HTR-8/SVneo (cell line): Measurements from ENCODE around the gene FBXO7.

Experiments used
- DNase-seq: peaks from one replicate; pipeline ENCODE4 v3.0.0; 2011; ENCODE audit warnings: low spot score, mixed read lengths; ENCODE audit not compliant: insufficient read length
- FAIRE-seq: peaks from 2 replicates; lab custom pipeline; 2011; peaks lifted over from hg19 to GRCh38; lab: Jason Lieb, UNC

The FBXO7 gene

GRCh38 chr22:32487461-32487860 is 12.8 kb downstream of the FBXO7 start:
- no peak for FAIRE-seq
- DNase-seq, result no peak

GRCh38 chr22:32489377-32489776 is 14.8 kb downstream of the FBXO7 start:
- FAIRE-seq (no peak), DNase-seq (no peak)

GRCh38 chr22:32490279-32490678 is 15.7 kb downstream of the FBXO7 start:
- FAIRE-seq (no peak), DNase-seq (no peak)

GRCh38 chr22:32492111-32492510 is 17.5 kb downstream of the FBXO7 start:
- DNase-seq, result no peak
- no peak for FAIRE-seq

GRCh38 chr22:32493551-32493950 is 18.9 kb downstream of the FBXO7 start:
- DNase-seq (no peak), FAIRE-seq (no peak)

- DNase-seq (no peak), FAIRE-seq (no peak)
Measured at GRCh38 chr22:32494971-32495370, 20.4 kb downstream of the FBXO7 start.

GRCh38 chr22:32499666-32500065 is 25.1 kb downstream of the FBXO7 start:
- FAIRE-seq (no peak), DNase-seq (no peak)

GRCh38 chr22:32501836-32502752 is 27.5 kb downstream of the FBXO7 start:
- FAIRE-seq (no peak), DNase-seq (no peak)

GRCh38 chr22:32509045-32509444 is 34.4 kb downstream of the FBXO7 start:
- DNase-seq (no peak), FAIRE-seq (no peak)

GRCh38 chr22:32511274-32511673 is 36.7 kb downstream of the FBXO7 start:
- FAIRE-seq, result no peak
- no peak for DNase-seq

- no peak for FAIRE-seq
- no peak for DNase-seq
Measured at GRCh38 chr22:32511776-32512175, 37.2 kb downstream of the FBXO7 start.

- FAIRE-seq (no peak), DNase-seq (no peak)
Measured at GRCh38 chr22:32512267-32512982, 37.8 kb downstream of the FBXO7 start.

GRCh38 chr22:32515084-32515483 is 40.5 kb downstream of the FBXO7 start:
- DNase-seq (no peak), FAIRE-seq (no peak)

- no peak for FAIRE-seq
- no peak for DNase-seq
Measured at GRCh38 chr22:32517488-32517887, 42.9 kb downstream of the FBXO7 start.

GRCh38 chr22:32517921-32518320 is 43.3 kb downstream of the FBXO7 start:
- FAIRE-seq, result no peak

GRCh38 chr22:32518381-32518780 is 43.8 kb downstream of the FBXO7 start:
- FAIRE-seq (no peak), DNase-seq (no peak)

More at GRCh38 chr22:32517921-32518320, 43.3 kb downstream of the FBXO7 start:
- no peak for DNase-seq

GRCh38 chr22:32518848-32519247 is 44.2 kb downstream of the FBXO7 start:
- FAIRE-seq (no peak), DNase-seq (no peak)

GRCh38 chr22:32520612-32521011 is 46.0 kb downstream of the FBXO7 start:
- no peak for FAIRE-seq
- no peak for DNase-seq

- no peak for FAIRE-seq
- DNase-seq, result no peak
Measured at GRCh38 chr22:32522237-32522636, 47.6 kb downstream of the FBXO7 start.

- DNase-seq, result no peak
- no peak for FAIRE-seq
Measured at GRCh38 chr22:32527756-32528155, 53.1 kb downstream of the FBXO7 start.

- FAIRE-seq (no peak), DNase-seq (no peak)
Measured at GRCh38 chr22:32528316-32528715, 53.7 kb downstream of the FBXO7 start.
